PC-3 (cell line): Measurements from ENCODE around the gene ARHGEF39.

Source experiments
- EZH2 ChIP-seq: fragments of 300-600 bp; sonication (generic); IDR thresholded peaks from one replicate; pipeline ENCODE4 v1.6.1; 2017; ENCODE audit warnings: antibody characterized with exemption, mild to moderate bottlenecking, low read length; ENCODE audit not compliant: unreplicated experiment
- TF ChIP-seq, protein P1 (sequence below): fragments of 300-600 bp; sonication (generic); conservative IDR thresholded peaks from 2 replicates; pipeline ENCODE4 v1.5.1; 2017; ENCODE audit warnings: antibody characterized with exemption, low read depth, mild to moderate bottlenecking, low read length

DNA sequence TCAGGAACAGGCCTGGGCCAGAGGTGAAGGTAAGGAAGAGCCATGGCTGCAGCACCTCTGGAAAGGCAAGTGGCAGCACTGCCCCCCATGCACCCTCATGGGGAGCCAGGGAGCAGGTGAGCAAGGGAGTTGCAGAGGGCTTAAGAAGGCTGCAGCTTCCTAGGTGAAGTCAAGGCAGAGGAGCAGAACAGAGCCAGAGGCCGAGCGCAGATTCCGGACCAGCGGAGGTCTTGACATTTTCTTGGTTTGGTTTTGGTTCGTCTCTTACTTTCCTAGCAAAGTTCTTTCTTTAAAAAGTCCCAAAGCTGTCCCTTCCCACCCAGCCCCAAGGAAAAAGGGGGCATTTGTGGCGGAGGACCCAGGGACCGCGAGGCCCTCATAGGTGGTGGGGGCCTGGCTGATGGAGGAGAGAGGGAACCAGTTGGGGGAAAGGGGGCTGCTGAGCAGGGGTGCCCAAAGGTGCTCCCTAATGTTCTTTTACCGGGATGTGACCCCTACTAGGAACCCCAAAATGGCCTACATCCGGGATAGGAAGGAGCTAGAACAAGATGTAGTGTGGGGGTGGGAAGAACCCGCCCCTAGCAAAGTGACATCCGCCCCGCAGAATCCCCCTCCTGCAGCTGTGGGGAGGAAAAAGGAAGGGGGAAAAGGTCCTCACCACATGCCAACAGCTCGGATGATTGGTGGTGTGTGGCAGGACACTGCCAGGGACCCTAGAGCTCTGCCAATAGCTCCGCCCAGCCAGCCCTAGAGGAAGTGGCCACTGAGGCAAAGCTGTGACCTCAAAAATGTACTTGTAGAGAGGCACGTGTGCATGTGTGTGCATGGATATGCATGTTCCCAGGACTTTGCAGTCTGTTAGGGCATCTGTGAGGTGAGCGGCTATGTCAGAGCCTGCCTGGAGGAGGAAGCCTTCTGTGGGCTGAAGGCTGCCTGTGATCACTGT, 45.9 kb downstream of the ARHGEF39 start:
- TF ChIP-seq, protein P1, sequence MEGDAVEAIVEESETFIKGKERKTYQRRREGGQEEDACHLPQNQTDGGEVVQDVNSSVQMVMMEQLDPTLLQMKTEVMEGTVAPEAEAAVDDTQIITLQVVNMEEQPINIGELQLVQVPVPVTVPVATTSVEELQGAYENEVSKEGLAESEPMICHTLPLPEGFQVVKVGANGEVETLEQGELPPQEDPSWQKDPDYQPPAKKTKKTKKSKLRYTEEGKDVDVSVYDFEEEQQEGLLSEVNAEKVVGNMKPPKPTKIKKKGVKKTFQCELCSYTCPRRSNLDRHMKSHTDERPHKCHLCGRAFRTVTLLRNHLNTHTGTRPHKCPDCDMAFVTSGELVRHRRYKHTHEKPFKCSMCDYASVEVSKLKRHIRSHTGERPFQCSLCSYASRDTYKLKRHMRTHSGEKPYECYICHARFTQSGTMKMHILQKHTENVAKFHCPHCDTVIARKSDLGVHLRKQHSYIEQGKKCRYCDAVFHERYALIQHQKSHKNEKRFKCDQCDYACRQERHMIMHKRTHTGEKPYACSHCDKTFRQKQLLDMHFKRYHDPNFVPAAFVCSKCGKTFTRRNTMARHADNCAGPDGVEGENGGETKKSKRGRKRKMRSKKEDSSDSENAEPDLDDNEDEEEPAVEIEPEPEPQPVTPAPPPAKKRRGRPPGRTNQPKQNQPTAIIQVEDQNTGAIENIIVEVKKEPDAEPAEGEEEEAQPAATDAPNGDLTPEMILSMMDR, result no peak
- TF ChIP-seq EZH2, result no peak
